ENCODE results near the gene MTUS2.

Gene MTUS2

GRCh38 chr13:29021717-29022116 lies 201.6 kb downstream of the MTUS2 start:
- Histone ChIP-seq H3K4me2 (ENCODE audit: low read length) (no peak overlapping the region), H3K9me3 (ENCODE audit: control insufficient read depth, insufficient read depth, low read length) (no peaks in the 10 kb centered on the region), H3K9me2 (replicated peaks; ENCODE audit: control insufficient read depth, low read length) (no peaks in the 10 kb centered on the region; the same call in 1 of the 2 replicates), H4K20me1 (ENCODE audit: control insufficient read depth, insufficient read depth, low read depth, low read length) (no peaks in the 10 kb centered on the region), H3K4me1 (ENCODE audit: control insufficient read depth, low read length) (no peaks in the 10 kb centered on the region), H3K27me3 (ENCODE audit: control insufficient read depth, low read length) (no peaks in the 10 kb centered on the region), H3K36me3 (ENCODE audit: control insufficient read depth, low read length) (no peaks in the 10 kb centered on the region), H3K79me2 (ENCODE audit: control insufficient read depth, low read length) (no peaks in the 10 kb centered on the region), H3K27ac (ENCODE audit: low read depth, low read length) (no peak overlapping the region), H3F3A (ENCODE audit: control insufficient read depth, insufficient read depth) (no peaks in the 10 kb centered on the region), H3K4me3 (ENCODE audit: low read length) (no peak overlapping the region)
- TF ChIP-seq EZH2phosphoT487 (IDR thresholded peaks at IDR 0.05; ENCODE audit: borderline replicate concordance, low read length): no peak
- no peak for TF ChIP-seq CTCF (IDR thresholded peaks at IDR 0.05; ENCODE audit: low read depth, low read length, poor library complexity, severe bottlenecking)

- no peaks in the 10 kb centered on the region; the same call in 1 of the 2 replicates for H3K9me2 ChIP-seq (replicated peaks; ENCODE audit: control insufficient read depth, low read length)
- TF ChIP-seq CTCF (IDR thresholded peaks at IDR 0.05; ENCODE audit: low read depth, low read length, poor library complexity, severe bottlenecking) (no peak), EZH2phosphoT487 (IDR thresholded peaks at IDR 0.05; ENCODE audit: borderline replicate concordance, low read length) (no peak)
- H3K4me3 ChIP-seq (ENCODE audit: low read length): no peak overlapping the region
- no peaks in the 10 kb centered on the region for H3K27me3 ChIP-seq (ENCODE audit: control insufficient read depth, low read length)
- no peaks in the 10 kb centered on the region for H3F3A ChIP-seq (ENCODE audit: control insufficient read depth, insufficient read depth)
- H3K4me1 ChIP-seq (ENCODE audit: control insufficient read depth, low read length): no peaks in the 10 kb centered on the region
- H3K79me2 ChIP-seq (ENCODE audit: control insufficient read depth, low read length): no peaks in the 10 kb centered on the region
- H3K36me3 ChIP-seq (ENCODE audit: control insufficient read depth, low read length): no peaks in the 10 kb centered on the region
- no peak overlapping the region for H3K4me2 ChIP-seq (ENCODE audit: low read length)
- no peak overlapping the region for H3K27ac ChIP-seq (ENCODE audit: low read depth, low read length)
- H3K9me3 ChIP-seq (ENCODE audit: control insufficient read depth, insufficient read depth, low read length): no peaks in the 10 kb centered on the region
- H4K20me1 ChIP-seq (ENCODE audit: control insufficient read depth, insufficient read depth, low read depth, low read length): no peaks in the 10 kb centered on the region
These were observed 202.3 kb downstream of the MTUS2 start for GRCh38 chr13:29022410-29022809.

- Histone ChIP-seq H3F3A (ENCODE audit: control insufficient read depth, insufficient read depth) (no peaks in the 10 kb centered on the region), H3K79me2 (ENCODE audit: control insufficient read depth, low read length) (no peaks in the 10 kb centered on the region), H3K9me3 (ENCODE audit: control insufficient read depth, insufficient read depth, low read length) (no peaks in the 10 kb centered on the region), H3K4me1 (ENCODE audit: control insufficient read depth, low read length) (no peaks in the 10 kb centered on the region), H3K36me3 (ENCODE audit: control insufficient read depth, low read length) (no peaks in the 10 kb centered on the region), H3K27ac (ENCODE audit: low read depth, low read length) (no peak overlapping the region), H3K4me3 (ENCODE audit: low read length) (no peak overlapping the region), H4K20me1 (ENCODE audit: control insufficient read depth, insufficient read depth, low read depth, low read length) (no peaks in the 10 kb centered on the region), H3K27me3 (ENCODE audit: control insufficient read depth, low read length) (no peaks in the 10 kb centered on the region), H3K4me2 (ENCODE audit: low read length) (no peak overlapping the region), H3K9me2 (replicated peaks; ENCODE audit: control insufficient read depth, low read length) (no peaks in the 10 kb centered on the region; the same call in 1 of the 2 replicates)
- TF ChIP-seq CTCF (IDR thresholded peaks at IDR 0.05; ENCODE audit: low read depth, low read length, poor library complexity, severe bottlenecking): no peak
- TF ChIP-seq EZH2phosphoT487 (IDR thresholded peaks at IDR 0.05; ENCODE audit: borderline replicate concordance, low read length): no peak
These were observed 202.8 kb downstream of the MTUS2 start for GRCh38 chr13:29022968-29023367.

Measured in DOHH2 (cell line).